ENCODE results near the gene DDC. TPM values are rescaled to one million over a fixed set of nuclear protein-coding genes. Genes with fewer than 3 reads are reported as not detected.

DDC gene
- total and polyA plus RNA-seq, 7 donors, result 0.10 to 1.7 (median 0.59) TPM

GRCh38 chr7:50446542-50446960, 118.7 kb downstream of the DDC start:
- Histone ChIP-seq H3K27ac (no peak overlapping the region), H3K9me3 (no peaks in the 10 kb centered on the region), H3K27me3 (ENCODE audit: insufficient read depth in 3 of 3, low read length in 2 of 3) (no peaks in the 10 kb centered on the region), H3K4me3 (no peak overlapping the region), H3K36me3 (ENCODE audit: insufficient read depth in 1 of 2, low read depth in 1 of 2) (peaks cover 3 to 51% of the 10 kb centered on the region in 2 donors), H3K4me1 (peaks cover 6% of the 10 kb centered on the region)
- peak in 2 of 4 donors; percentile 37 to 42 for ATAC-seq
- 71 to 77% (median 76%) methylated on average over 4 of the region's 4 CpGs for WGBS, 3 donors
- no peak for DNase-seq
- intact Hi-C loops (cut with DNase I), result no loop called here
- TF ChIP-seq CTCF (IDR thresholded peaks at IDR 0.05), result no peak

GRCh38 chr7:50436133-50436806, 128.9 kb downstream of the DDC start:
- H3K4me3 ChIP-seq, result no peak overlapping the region
- no peaks in the 10 kb centered on the region for H3K4me1 ChIP-seq
- TF ChIP-seq CTCF (IDR thresholded peaks at IDR 0.05), result no peak
- intact Hi-C loops (cut with DNase I), result no loop called here
- no peaks in the 10 kb centered on the region for H3K27me3 ChIP-seq (ENCODE audit: insufficient read depth in 3 of 3, low read length in 2 of 3)
- H3K27ac ChIP-seq, result no peak overlapping the region
- WGBS, 3 donors, result 78 to 86% (median 86%) methylated on average over 3 of the region's 3 CpGs
- no peaks in the 10 kb centered on the region for H3K9me3 ChIP-seq
- H3K36me3 ChIP-seq (ENCODE audit: insufficient read depth in 1 of 2, low read depth in 1 of 2), result peaks cover 0 to 3% of the 10 kb centered on the region in 2 donors
- DNase-seq (no peak), ATAC-seq (no peak)

GRCh38 chr7:50431722-50432305, 133.4 kb downstream of the DDC start:
- no peak for ATAC-seq
- 54 to 63% (median 56%) methylated on average over 4 of the region's 4 CpGs for WGBS, 3 donors
- no peaks in the 10 kb centered on the region for H3K27me3 ChIP-seq (ENCODE audit: insufficient read depth in 3 of 3, low read length in 2 of 3)
- TF ChIP-seq CTCF (IDR thresholded peaks at IDR 0.05), result no peak
- no peaks in the 10 kb centered on the region for H3K36me3 ChIP-seq (ENCODE audit: insufficient read depth in 1 of 2, low read depth in 1 of 2)
- H3K4me1 ChIP-seq, result no peaks in the 10 kb centered on the region
- no peaks in the 10 kb centered on the region for H3K9me3 ChIP-seq
- intact Hi-C loops (cut with DNase I), result no loop called here
- H3K27ac ChIP-seq, result no peak overlapping the region
- no peak overlapping the region for H3K4me3 ChIP-seq
- no peak for DNase-seq

- TF ChIP-seq CTCF (IDR thresholded peaks at IDR 0.05), result no peak
- Histone ChIP-seq H3K27ac (no peak overlapping the region), H3K4me1 (no peaks in the 10 kb centered on the region), H3K27me3 (ENCODE audit: insufficient read depth in 3 of 3, low read length in 2 of 3) (no peaks in the 10 kb centered on the region), H3K9me3 (no peaks in the 10 kb centered on the region), H3K36me3 (ENCODE audit: insufficient read depth in 1 of 2, low read depth in 1 of 2) (no peaks in the 10 kb centered on the region), H3K4me3 (no peak overlapping the region)
- DNase-seq (no peak), ATAC-seq (no peak)
- WGBS, 3 donors, result 43 to 58% (median 48%) methylated on average over 2 of the region's 2 CpGs
- intact Hi-C loops (cut with DNase I), result no loop called here
These were observed 133.9 kb downstream of the DDC start for GRCh38 chr7:50431316-50431715.
